ENCODE measurements around the gene THAP7. TPM values are rescaled to one million over a fixed set of nuclear protein-coding genes. Genes with fewer than 3 reads are reported as not detected.

The THAP7 gene
- total and polyA plus RNA-seq, 2 of the 13 experiments (the other 11 are each of a cell fraction or from before 2014, with no cell fraction given), result 13.0 to 25.5 TPM

- TF ChIP-seq NFIC (IDR thresholded peaks at IDR 0.05; ENCODE audit: low read length) (no peak), HNF4A (CRISPR knock-in tag; IDR thresholded peaks at IDR 0.05) (no peak), SRSF9 (IDR thresholded peaks at IDR 0.05; ENCODE audit: borderline replicate concordance, insufficient read depth, low read depth, low read length, poor library complexity, severe bottlenecking) (no peak), ZNF318 (CRISPR knock-in tag; IDR thresholded peaks at IDR 0.05) (no peak), ZNF629 (CRISPR knock-in tag; conservative IDR thresholded peaks at IDR 0.05) (no peak), MLXIP (CRISPR knock-in tag; IDR thresholded peaks at IDR 0.05; ENCODE audit: borderline replicate concordance) (no peak)
- TF ChIP-seq, protein P1, sequence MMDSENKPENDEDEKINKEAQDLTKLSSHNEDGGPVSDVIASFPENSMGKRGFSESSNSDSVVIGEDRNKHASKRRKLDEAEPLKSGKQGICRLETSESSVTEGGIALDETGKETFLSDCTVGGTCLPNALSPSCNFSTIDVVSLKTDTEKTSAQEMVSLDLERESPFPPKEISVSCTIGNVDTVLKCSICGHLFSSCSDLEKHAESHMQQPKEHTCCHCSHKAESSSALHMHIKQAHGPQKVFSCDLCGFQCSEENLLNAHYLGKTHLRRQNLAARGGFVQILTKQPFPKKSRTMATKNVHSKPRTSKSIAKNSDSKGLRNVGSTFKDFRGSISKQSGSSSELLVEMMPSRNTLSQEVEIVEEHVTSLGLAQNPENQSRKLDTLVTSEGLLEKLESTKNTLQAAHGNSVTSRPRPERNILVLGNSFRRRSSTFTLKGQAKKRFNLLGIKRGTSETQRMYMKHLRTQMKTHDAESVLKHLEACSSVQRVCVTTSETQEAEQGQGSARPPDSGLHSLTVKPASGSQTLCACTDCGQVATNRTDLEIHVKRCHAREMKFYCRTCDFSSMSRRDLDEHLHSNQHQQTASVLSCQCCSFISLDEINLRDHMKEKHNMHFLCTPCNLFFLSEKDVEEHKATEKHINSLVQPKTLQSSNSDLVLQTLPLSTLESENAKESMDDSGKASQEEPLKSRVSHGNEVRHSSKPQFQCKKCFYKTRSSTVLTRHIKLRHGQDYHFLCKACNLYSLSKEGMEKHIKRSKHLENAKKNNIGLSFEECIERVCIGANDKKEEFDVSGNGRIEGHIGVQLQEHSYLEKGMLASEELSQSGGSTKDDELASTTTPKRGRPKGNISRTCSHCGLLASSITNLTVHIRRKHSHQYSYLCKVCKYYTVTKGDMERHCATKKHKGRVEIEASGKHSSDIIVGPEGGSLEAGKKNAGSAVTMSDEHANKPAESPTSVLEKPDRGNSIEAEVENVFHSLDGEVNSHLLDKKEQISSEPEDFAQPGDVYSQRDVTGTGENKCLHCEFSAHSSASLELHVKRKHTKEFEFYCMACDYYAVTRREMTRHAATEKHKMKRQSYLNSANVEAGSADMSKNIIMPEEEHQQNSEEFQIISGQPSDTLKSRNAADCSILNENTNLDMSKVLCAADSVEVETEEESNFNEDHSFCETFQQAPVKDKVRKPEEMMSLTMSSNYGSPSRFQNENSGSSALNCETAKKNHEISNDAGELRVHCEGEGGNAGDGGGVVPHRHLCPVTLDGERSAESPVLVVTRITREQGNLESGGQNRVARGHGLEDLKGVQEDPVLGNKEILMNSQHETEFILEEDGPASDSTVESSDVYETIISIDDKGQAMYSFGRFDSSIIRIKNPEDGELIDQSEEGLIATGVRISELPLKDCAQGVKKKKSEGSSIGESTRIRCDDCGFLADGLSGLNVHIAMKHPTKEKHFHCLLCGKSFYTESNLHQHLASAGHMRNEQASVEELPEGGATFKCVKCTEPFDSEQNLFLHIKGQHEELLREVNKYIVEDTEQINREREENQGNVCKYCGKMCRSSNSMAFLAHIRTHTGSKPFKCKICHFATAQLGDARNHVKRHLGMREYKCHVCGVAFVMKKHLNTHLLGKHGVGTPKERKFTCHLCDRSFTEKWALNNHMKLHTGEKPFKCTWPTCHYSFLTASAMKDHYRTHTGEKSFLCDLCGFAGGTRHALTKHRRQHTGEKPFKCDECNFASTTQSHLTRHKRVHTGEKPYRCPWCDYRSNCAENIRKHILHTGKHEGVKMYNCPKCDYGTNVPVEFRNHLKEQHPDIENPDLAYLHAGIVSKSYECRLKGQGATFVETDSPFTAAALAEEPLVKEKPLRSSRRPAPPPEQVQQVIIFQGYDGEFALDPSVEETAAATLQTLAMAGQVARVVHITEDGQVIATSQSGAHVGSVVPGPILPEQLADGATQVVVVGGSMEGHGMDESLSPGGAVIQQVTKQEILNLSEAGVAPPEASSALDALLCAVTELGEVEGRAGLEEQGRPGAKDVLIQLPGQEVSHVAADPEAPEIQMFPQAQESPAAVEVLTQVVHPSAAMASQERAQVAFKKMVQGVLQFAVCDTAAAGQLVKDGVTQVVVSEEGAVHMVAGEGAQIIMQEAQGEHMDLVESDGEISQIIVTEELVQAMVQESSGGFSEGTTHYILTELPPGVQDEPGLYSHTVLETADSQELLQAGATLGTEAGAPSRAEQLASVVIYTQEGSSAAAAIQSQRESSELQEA (CRISPR knock-in tag; IDR thresholded peaks at IDR 0.05; ENCODE audit: not compliant biosample characterization), result no peak
Observed at GRCh38 chr22:21009638-21010425, 7.9 kb upstream of the THAP7 start (continued).
